Mesangial cell (primary cell): ENCODE results near the gene INHBE. TPM values are rescaled to one million over a fixed set of nuclear protein-coding genes. Genes with fewer than 3 reads are reported as not detected.

Experiments
- total RNA-seq: library from RNA; depleted of rRNA; stranded (reverse); fragments of >200 nt; gene quantifications from 2 replicates; pipeline ENCODE4 v1.2.3, GENCODE V29; 2015

Gene INHBE, protein sequence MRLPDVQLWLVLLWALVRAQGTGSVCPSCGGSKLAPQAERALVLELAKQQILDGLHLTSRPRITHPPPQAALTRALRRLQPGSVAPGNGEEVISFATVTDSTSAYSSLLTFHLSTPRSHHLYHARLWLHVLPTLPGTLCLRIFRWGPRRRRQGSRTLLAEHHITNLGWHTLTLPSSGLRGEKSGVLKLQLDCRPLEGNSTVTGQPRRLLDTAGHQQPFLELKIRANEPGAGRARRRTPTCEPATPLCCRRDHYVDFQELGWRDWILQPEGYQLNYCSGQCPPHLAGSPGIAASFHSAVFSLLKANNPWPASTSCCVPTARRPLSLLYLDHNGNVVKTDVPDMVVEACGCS
- 3.9 and 7.9 TPM in 2 replicates for total RNA-seq

DNA sequence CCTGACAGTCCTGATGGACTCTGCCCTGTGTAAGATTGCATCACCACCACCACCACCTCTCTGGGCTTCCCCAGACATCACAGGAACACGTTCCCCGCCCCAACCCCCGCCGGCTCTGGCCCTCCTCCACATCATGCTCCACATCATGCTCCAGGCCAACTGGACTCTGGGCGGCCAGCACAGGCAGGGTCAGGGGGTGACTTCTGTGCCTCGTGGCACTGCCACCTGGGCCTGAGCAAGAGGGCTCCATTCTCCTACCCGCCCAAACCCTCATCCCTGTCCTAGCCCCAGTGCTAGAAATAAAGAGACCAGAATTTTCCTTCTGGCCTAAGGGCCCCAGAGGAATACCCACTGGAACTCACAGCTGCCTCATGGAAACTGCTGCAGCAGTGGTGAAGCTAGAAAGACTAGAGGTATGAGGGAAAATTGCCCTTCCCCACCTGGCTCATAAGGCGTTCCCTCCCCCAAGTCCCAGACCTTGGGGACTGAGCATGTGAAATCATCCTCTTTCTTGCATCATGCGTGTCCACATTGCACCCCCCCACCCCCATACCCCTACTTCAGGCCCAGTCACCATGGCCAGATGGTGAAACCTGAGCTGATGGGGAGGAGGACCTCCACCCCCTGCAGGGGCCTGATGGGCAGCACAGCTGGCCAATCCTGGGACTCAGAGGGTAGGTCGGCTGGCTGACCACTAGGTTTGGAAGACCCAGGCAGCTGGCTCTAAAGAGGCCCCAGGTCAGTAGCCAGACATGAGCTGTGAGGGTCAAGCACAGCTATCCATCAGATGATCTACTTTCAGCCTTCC lies at the start of gene INHBE:
Gene INHBE, plus strand, starts transcription at position 742 of the 808 bp plus-strand sequence. CDS start 230 bp downstream, outside the sequence.

DNA sequence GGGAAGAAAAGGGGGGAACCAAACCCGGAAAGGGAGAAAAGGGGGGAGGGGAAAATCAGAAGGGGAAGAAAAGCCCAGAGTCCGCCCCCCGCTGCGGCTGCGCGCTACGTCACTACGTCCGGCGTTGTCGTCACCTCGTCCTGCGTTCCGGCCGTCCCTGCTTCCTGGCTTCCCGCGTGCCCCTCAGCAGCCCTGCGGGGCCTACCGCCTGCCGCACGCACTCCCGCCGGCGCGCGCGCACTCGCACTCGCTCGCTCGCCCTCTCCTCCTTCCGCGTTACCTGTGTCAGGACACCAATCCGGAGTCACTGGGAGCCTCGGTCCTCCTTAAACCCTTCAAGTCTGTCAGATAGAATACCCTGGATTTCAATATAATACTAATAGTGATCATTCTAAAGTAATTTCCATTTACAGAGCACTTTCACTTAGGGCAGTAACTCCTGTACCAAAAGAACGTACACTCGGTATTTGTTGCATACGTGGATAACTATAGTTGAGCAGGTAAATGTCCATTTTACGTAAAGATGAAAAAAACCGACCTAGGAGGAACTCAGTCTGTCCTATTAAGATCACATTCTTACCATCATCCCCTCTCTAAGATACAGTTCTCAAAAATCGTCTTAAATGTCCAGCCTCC lies 24.1 kb upstream of the INHBE start, which contains the start of gene R3HDM2:
Gene R3HDM2, minus strand, starts transcription at position 113 of the 636 bp plus-strand sequence. CDS start 120,615 bp downstream, outside the sequence.

DNA sequence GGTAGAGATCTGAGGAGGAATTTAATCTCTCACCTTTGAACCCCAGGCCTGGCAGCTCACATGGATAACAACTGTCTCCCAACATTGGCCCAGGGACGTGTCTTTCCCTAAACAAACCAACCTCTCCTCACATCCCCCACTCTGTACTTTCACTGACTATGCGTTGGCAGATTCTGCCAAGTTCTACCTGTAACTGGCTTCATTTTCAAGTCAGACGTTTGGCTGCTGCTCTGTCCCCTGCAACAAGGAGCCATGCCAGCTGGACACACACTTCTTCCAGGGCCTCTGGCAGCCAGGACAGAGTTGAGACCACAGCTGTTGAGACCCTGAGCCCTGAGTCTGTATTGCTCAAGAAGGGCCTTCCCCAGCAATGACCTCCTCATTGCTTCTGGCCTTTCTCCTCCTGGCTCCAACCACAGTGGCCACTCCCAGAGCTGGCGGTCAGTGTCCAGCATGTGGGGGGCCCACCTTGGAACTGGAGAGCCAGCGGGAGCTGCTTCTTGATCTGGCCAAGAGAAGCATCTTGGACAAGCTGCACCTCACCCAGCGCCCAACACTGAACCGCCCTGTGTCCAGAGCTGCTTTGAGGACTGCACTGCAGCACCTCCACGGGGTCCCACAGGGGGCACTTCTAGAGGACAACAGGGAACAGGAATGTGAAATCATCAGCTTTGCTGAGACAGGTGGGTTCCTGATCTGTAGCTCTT lies 20.4 kb upstream of the INHBE start, which contains the start of gene INHBC:
Gene INHBC, plus strand, starts transcription at position 268 of the 707 bp plus-strand sequence. Its CDS starts 103 bp downstream, at position 371.

DNA sequence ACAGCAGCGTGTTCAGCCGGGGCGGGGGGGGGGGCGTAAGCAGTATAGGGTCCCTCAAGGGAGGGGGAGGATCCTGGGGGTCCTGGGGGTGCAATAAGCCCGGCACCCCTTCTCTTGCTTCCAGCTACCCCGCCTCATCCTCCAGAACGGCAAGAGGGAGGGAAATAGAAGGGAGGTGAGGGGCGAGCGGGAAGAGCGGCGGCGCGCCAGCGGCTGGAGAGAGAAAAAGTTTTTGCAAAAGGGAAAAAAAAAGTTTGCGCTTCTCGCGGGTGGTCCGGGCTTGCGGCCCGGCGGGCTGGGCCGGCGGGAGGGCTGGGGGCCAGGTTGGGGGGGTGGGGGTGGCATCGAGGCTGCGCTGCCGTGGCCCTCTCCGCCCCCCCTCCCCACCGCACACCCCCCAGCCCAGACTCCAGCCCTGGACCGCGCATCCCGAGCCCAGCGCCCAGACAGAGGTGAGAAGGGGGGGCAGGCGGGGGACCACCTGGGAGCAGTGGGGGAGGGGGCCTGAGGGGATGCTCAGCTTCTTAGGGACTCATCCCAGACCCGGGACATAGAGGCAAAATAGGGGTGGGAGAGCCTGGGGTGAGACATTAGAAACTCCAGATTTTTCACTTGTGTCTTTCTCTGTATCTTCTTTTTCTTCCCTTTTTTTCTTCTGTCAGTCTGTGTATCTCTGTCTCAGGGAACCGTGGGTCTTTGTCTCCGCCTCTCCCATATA lies 4.8 kb downstream of the INHBE start, which contains the start of gene GLI1:
Gene GLI1, plus strand, starts transcription at position 36 of the 718 bp plus-strand sequence. CDS start 3,907 bp downstream, outside the sequence.

DNA sequence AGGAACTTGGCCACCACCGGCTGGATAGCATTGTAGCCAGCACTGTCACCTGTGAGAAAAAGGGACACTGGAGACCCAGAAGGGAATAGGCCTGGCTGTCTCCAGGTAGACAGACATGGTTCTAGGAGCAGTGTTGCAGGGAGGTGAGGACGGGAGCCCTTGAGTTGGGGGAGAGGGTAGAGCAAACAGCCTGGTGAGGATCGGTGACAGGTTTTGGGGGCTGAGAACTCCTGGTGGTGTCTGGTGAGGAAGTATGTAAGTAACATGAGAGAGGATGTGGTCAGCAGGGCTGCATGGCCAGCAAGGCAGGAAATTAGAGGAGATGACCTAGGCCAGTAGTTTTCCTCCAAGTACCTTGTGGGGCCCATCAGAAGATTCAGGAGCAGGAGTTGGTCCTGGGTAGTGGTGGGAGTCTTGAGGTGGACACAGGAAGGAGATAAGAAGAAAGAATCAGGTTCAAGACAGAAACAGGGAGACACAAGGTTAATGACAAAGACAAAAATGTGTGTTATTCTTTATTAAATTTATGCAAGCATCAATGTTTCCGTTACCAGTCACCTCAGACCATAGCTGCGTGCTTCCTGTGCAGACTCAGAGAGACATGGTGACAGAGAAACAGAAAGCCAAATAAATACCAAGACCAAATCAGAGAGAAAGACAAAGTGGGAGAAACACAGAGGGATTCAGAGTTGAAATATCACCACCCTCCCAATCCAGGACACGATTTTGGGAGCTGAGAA lies 24.4 kb downstream of the INHBE start, which contains the start of gene ARHGAP9:
Gene ARHGAP9, minus strand, starts transcription at position 491 of the 740 bp plus-strand sequence. Its CDS starts 460 bp downstream, at position 31.

DNA sequence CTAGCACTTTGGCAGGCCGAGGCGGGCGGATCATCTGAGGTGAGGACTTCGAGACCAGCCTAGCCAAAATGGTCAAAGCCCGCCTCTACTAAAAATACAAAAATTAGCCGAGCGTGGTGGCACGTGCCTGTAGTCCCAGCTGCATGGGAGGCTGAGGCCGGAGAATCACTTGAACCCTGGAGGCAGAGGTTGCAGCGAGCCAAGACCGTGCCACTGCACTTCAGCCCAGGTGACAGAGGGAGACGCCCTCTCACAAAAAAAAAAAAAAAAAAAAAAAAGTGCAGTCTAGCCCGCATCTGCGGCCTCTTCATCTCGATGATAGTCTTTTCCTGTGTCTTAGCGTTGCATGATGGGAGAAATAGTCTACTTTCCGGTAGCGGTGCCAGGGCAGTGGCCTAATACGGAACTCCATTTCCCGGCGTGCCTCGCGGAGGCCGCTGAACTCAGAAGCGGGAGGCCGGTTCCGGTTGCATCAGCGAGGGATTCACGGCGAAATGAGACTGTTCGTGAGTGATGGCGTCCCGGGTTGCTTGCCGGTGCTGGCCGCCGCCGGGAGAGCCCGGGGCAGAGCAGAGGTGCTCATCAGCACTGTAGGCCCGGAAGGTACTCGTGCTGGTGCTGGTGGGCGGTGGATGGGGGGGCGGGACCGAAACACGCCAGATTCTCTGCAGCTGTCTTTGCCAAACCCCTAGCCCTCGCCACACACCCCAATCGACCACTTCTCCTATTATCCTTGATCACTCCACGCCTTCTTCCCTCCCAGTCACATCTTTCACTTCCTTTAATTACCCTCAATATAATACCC lies 32.7 kb downstream of the INHBE start, which contains the start of gene MARS1:
Gene MARS1, plus strand, starts transcription at position 472 of the 805 bp plus-strand sequence. Its CDS starts 23 bp downstream, at position 495.

Other genes starting within 250 kb of the INHBE start
- 1.0 TPM in 1 of 2 replicates, not detected in the other for gene NXPH4, start 238.5 kb upstream of the INHBE start, total RNA-seq
- 161 and 237 TPM in 2 replicates for gene SHMT2, start 225.6 kb upstream of the INHBE start, total RNA-seq
- 0.63 TPM in 1 of 2 replicates, not detected in the other for gene STAC3, start 204.1 kb upstream of the INHBE start, total RNA-seq
- gene R3HDM2, start 24.3 kb upstream of the INHBE start, total RNA-seq = 15.5 and 37.5 TPM in 2 replicates
- not detected in 2 replicates for gene INHBC, start 20.5 kb upstream of the INHBE start, total RNA-seq
- 0.98 and 6.7 TPM in 2 replicates for gene GLI1, start 4.5 kb downstream of the INHBE start, total RNA-seq
- 0.89 TPM in 1 of 2 replicates, not detected in the other for gene ARHGAP9, start 24.6 kb downstream of the INHBE start, total RNA-seq
- 107 and 167 TPM in 2 replicates for gene MARS1, start 32.8 kb downstream of the INHBE start, total RNA-seq
- 12.1 and 28.3 TPM in 2 replicates for gene DDIT3, start 65.2 kb downstream of the INHBE start, total RNA-seq
- gene MBD6, start 67.5 kb downstream of the INHBE start, total RNA-seq = 9.9 and 23.8 TPM in 2 replicates
- 211 and 214 TPM in 2 replicates for gene DCTN2, start 91.9 kb downstream of the INHBE start, total RNA-seq
- 0.98 and 1.4 TPM in 2 replicates for gene KIF5A, start 94.7 kb downstream of the INHBE start, total RNA-seq
- 23.8 and 30.6 TPM in 2 replicates for gene PIP4K2C, start 135.9 kb downstream of the INHBE start, total RNA-seq
- 13.0 and 40.6 TPM in 2 replicates for gene DTX3, start 149.5 kb downstream of the INHBE start, total RNA-seq
- 5.4 and 6.1 TPM in 2 replicates for gene ARHGEF25, start 156.1 kb downstream of the INHBE start, total RNA-seq
- gene B4GALNT1, start 177.9 kb downstream of the INHBE start, total RNA-seq = 0.76 and 6.2 TPM in 2 replicates
- 132 and 162 TPM in 2 replicates for gene OS9, start 238.8 kb downstream of the INHBE start, total RNA-seq